NT2/D1 (cell line): ENCODE results near the gene CSTB.

Experiments
- SUZ12 ChIP-seq: IDR thresholded peaks from 2 replicates; pipeline ENCODE4 v1.6.1; 2011; ENCODE audit not compliant: insufficient read length, insufficient read depth; ENCODE audit errors: extremely low read depth
- YY1 ChIP-seq: IDR thresholded peaks from 2 replicates; pipeline ENCODE4 v1.6.1; 2011; ENCODE audit not compliant: insufficient read length, insufficient read depth
- ZNF274 ChIP-seq: IDR thresholded peaks from 2 replicates; pipeline ENCODE4 v1.6.1; 2011; ENCODE audit warnings: mild to moderate bottlenecking, low read depth, low read length

DNA sequence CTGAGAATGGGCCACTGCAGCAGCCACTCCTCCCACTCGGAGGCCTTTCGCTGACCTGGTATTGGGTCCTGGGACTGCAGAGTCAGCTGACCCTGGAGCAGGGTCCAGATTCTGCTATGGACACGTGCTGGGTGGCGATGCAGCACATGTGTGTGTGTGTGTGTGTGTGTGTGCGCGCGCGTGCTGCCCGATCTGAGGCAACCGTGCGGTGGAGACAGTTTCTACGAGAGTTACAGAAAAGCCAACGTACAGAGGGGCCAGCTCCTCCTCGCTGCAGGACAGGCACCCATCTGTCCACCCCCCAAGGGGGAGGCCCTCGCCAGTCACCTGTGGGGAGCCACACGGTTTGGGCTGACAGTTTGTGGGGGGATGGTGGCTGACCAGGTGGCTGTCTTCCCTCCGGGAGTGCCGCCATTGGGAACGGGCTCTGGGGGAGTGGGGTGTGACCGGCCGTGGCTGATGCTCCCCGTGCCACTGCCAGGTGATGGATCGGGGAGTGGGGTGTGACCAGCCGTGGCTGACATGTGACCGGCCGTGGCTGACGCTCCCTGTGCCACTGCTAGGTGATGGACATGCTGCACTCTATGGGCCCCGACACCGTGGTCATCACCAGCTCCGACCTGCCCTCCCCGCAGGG lies 24.0 kb downstream of the CSTB start:
- TF ChIP-seq ZNF274 (no peak), YY1 (no peak), SUZ12 (no peak)
